ENCODE measurements around the gene SLC29A1. TPM values are rescaled to one million over a fixed set of nuclear protein-coding genes. Genes with fewer than 3 reads are reported as not detected.

The SLC29A1 gene
- total RNA-seq, 1 donor from 2014 or later: 221 TPM

- Mint-ChIP-seq H3K4me3 (ENCODE audit: unreplicated experiment) (no peak overlapping the region), H3K27me3 (ENCODE audit: low read depth) (no peaks in the 10 kb centered on the region), H3K27ac (ENCODE audit: unreplicated experiment) (peak overlapping the region; percentile 57), H3K4me1 (ENCODE audit: low read depth) (peaks cover 64% of the 10 kb centered on the region), H3K9me3 (ENCODE audit: low read depth) (no peaks in the 10 kb centered on the region), H3K36me3 (ENCODE audit: low read depth) (peaks cover 16% of the 10 kb centered on the region)
- DNase-seq (ENCODE audit: low spot score): peak; percentile 36
- TF ChIP-seq CTCF (IDR thresholded peaks at IDR 0.05): no peak
Measured at GRCh38 chr6:44235891-44236516, 12.6 kb downstream of the SLC29A1 start.

- TF ChIP-seq CTCF (IDR thresholded peaks at IDR 0.05): no peak
- H3K4me1 Mint-ChIP-seq (ENCODE audit: low read depth): peaks cover 62% of the 10 kb centered on the region
- H3K27me3 Mint-ChIP-seq (ENCODE audit: low read depth): no peaks in the 10 kb centered on the region
- H3K9me3 Mint-ChIP-seq (ENCODE audit: low read depth): no peaks in the 10 kb centered on the region
- H3K36me3 Mint-ChIP-seq (ENCODE audit: low read depth): peaks cover 11% of the 10 kb centered on the region
- peak overlapping the region; percentile 80 for H3K4me3 Mint-ChIP-seq (ENCODE audit: unreplicated experiment)
- peak overlapping the region; percentile 98 for H3K27ac Mint-ChIP-seq (ENCODE audit: unreplicated experiment)
- peak; percentile 98 for DNase-seq (ENCODE audit: low spot score)
Measured at GRCh38 chr6:44237021-44237812, 13.8 kb downstream of the SLC29A1 start.

- peak; percentile 100 for TF ChIP-seq CTCF (IDR thresholded peaks at IDR 0.05)
- H3K9me3 Mint-ChIP-seq (ENCODE audit: low read depth): no peaks in the 10 kb centered on the region
- H3K27ac Mint-ChIP-seq (ENCODE audit: unreplicated experiment): peak overlapping the region; percentile 98
- H3K4me3 Mint-ChIP-seq (ENCODE audit: unreplicated experiment): peak overlapping the region; percentile 80
- peaks cover 8% of the 10 kb centered on the region for H3K36me3 Mint-ChIP-seq (ENCODE audit: low read depth)
- DNase-seq (ENCODE audit: low spot score): peak; percentile 96
- H3K4me1 Mint-ChIP-seq (ENCODE audit: low read depth): peaks cover 59% of the 10 kb centered on the region
- no peaks in the 10 kb centered on the region for H3K27me3 Mint-ChIP-seq (ENCODE audit: low read depth)
Measured at GRCh38 chr6:44237813-44238433, 14.5 kb downstream of the SLC29A1 start.

- no peaks in the 10 kb centered on the region for H3K27me3 Mint-ChIP-seq (ENCODE audit: low read depth)
- no peak for TF ChIP-seq CTCF (IDR thresholded peaks at IDR 0.05)
- H3K4me3 Mint-ChIP-seq (ENCODE audit: unreplicated experiment): peak overlapping the region; percentile 8
- peak overlapping the region; percentile 98 for H3K27ac Mint-ChIP-seq (ENCODE audit: unreplicated experiment)
- peaks cover 4% of the 10 kb centered on the region for H3K36me3 Mint-ChIP-seq (ENCODE audit: low read depth)
- peak; percentile 37 for DNase-seq (ENCODE audit: low spot score)
- peaks cover 50% of the 10 kb centered on the region for H3K4me1 Mint-ChIP-seq (ENCODE audit: low read depth)
- no peaks in the 10 kb centered on the region for H3K9me3 Mint-ChIP-seq (ENCODE audit: low read depth)
Measured at GRCh38 chr6:44238687-44239350, 15.4 kb downstream of the SLC29A1 start.

GRCh38 chr6:44243345-44243744 lies 19.9 kb downstream of the SLC29A1 start:
- no peaks in the 10 kb centered on the region for H3K9me3 Mint-ChIP-seq (ENCODE audit: low read depth)
- no peaks in the 10 kb centered on the region for H3K27me3 Mint-ChIP-seq (ENCODE audit: low read depth)
- H3K27ac Mint-ChIP-seq (ENCODE audit: unreplicated experiment): no peak overlapping the region
- peaks cover 16% of the 10 kb centered on the region for H3K4me1 Mint-ChIP-seq (ENCODE audit: low read depth)
- no peak for TF ChIP-seq CTCF (IDR thresholded peaks at IDR 0.05)
- peak; percentile 13 for DNase-seq (ENCODE audit: low spot score)
- H3K36me3 Mint-ChIP-seq (ENCODE audit: low read depth): peaks cover 8% of the 10 kb centered on the region
- H3K4me3 Mint-ChIP-seq (ENCODE audit: unreplicated experiment): no peak overlapping the region
